T-cell (primary cell): Measurements from ENCODE around the gene PGC. TPM values are rescaled to one million over a fixed set of nuclear protein-coding genes. Genes with fewer than 3 reads are reported as not detected.

Experiments used
- ATAC-seq, 4 experiments: fragments of 200-7000 bp in 3 of 4; fragments of 150-1000 bp in 1 of 4; cut with Tn5 transposase; replicated peaks in 1 of 4; 1 replicate in 3 of 4; 2 replicates in 1 of 4; pipeline ENCODE4 v1.10.0; 2021; ENCODE audit warnings: moderate library complexity in 3 of 4, mild to moderate bottlenecking in 2 of 4, moderate number of reproducible peaks in 1 of 4
- CTCF ChIA-PET, 2 donors: fragments of 300-600 bp; sonication (Branson Sonifier 250); formaldehyde crosslinking; loops; one replicate each; lab custom pipeline; 2022; ENCODE audit warnings: antibody characterized with exemption in 2 of 2; lab: Charles Lee
- POLR2A ChIA-PET, 2 donors: fragments of 300-600 bp; sonication (Branson Sonifier 250); formaldehyde crosslinking; loops; one replicate each; lab custom pipeline; 2022; ENCODE audit warnings: antibody characterized with exemption in 2 of 2; lab: Charles Lee
- DNase-seq, 35 experiments: peaks; one replicate each; pipeline versions ENCODE4 v3.0.0 to v3.0.0-alpha.2; 2013 to 2023
- H3K27ac ChIP-seq: one replicate; pipeline ENCODE4 v1.5.1; 2013; ENCODE audit warnings: low read length
- H3K27me3 ChIP-seq, 2 experiments: replicated peaks in 1 of 2; 1 replicate in 1 of 2; 2 replicates in 1 of 2; pipeline versions ENCODE4 v1.6.1 to v1.7.0; 2013; ENCODE audit warnings: low read length in 1 of 2, mixed read lengths in 1 of 2; ENCODE audit not compliant: control insufficient read depth in 2 of 2, insufficient read depth in 2 of 2; ENCODE audit errors: extremely low read depth in 1 of 2
- H3K36me3 ChIP-seq, 2 donors: 1 replicate in 1 of 2; 2 replicates in 1 of 2; pipeline versions ENCODE4 v1.6.1 to v1.7.0; 2013; ENCODE audit warnings: low read length in 1 of 2; ENCODE audit not compliant: control insufficient read depth in 2 of 2, insufficient read depth in 1 of 2; ENCODE audit errors: extremely low read depth in 1 of 2
- H3K4me1 ChIP-seq, 2 experiments: 1 replicate in 1 of 2; 2 replicates in 1 of 2; pipeline versions ENCODE4 v1.6.1 to v1.7.0; 2013; ENCODE audit warnings: low read length in 2 of 2, mixed read lengths in 1 of 2; ENCODE audit not compliant: insufficient read depth in 2 of 2, control insufficient read depth in 1 of 2; ENCODE audit errors: extremely low read depth in 1 of 2
- H3K4me3 ChIP-seq, 2 donors: 1 replicate in 1 of 2; 2 replicates in 1 of 2; pipeline versions ENCODE4 v1.5.1 to v1.7.0; 2013; ENCODE audit warnings: mild to moderate bottlenecking in 2 of 2, low read length in 1 of 2, moderate library complexity in 1 of 2; ENCODE audit not compliant: control insufficient read depth in 1 of 2; ENCODE audit errors: extremely low read depth in 1 of 2
- H3K9me3 ChIP-seq: 2 replicates; pipeline ENCODE4 v1.7.0; 2013
- H3K27ac Mint-ChIP-seq, 2 donors: one replicate each; pipeline ENCODE4 v1.8.0; 2020 to 2021; ENCODE audit warnings: mild to moderate bottlenecking in 2 of 2, mixed read lengths in 2 of 2
- H3K27me3 Mint-ChIP-seq, 2 donors: one replicate each; pipeline ENCODE4 v1.8.0; 2021 to 2022; ENCODE audit warnings: mixed read lengths in 2 of 2
- H3K36me3 Mint-ChIP-seq: one replicate; pipeline ENCODE4 v1.8.0; 2021; ENCODE audit warnings: mixed read lengths
- H3K4me1 Mint-ChIP-seq, 3 donors: one replicate each; pipeline ENCODE4 v1.8.0; 2020 to 2022; ENCODE audit warnings: mixed read lengths in 3 of 3, mild to moderate bottlenecking in 1 of 3
- H3K4me3 Mint-ChIP-seq, 3 donors: one replicate each; pipeline ENCODE4 v1.8.0; 2020 to 2022; ENCODE audit warnings: mild to moderate bottlenecking in 3 of 3, mixed read lengths in 3 of 3, moderate library complexity in 3 of 3
- H3K9me3 Mint-ChIP-seq, 3 donors: one replicate each; pipeline ENCODE4 v1.8.0; 2020 to 2022; ENCODE audit warnings: mixed read lengths in 3 of 3
- WGBS: methylation state at CpG from one replicate; pipeline ENCODE4 v1.1.5; 2013; ENCODE audit warnings: missing lambda C conversion rate; ENCODE audit not compliant: insufficient coverage; 5-methylcytosine and 5-hydroxymethylcytosine counted together
- total RNA-seq, 35 experiments: library from RNA in 6 of 35; stranded (reverse) in 6 of 35; fragments of 120-200 nt in 1 of 35; gene quantifications; one replicate each; pipeline versions ENCODE4 v1.2.1 to v1.2.4 and lab custom pipeline; 2013 to 2026

The PGC gene
- total RNA-seq, 5 donors from 2014 or later (not counting 1 experiment from before 2014, with no cell fraction given) = 0.58 to 0.86 (median 0.70) TPM; not detected in 2

DNA sequence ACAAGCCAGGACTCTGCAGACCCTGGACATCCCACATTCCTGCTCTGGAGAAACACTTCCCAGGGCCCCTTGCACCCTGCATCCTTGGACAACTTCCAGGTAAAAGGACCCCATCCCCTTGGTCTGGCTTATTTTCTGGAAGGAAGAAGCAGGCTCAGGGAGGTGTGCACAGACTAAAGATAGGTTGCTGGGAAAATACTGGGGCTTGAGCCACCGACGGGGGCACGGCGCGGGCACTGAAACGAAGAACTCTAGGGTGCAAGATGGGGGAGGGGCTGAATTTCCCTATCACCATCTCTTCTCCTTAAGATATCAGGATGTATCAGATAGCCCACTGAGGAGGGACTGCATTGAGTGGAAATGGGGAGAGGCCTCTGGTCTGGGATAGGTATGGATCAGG lies 31.7 kb upstream of the PGC start:
- H3K4me1 Mint-ChIP-seq = peaks cover 14 to 23% (median 16%) of the 10 kb centered on the region in 3 donors
- no CpG with 5 or more reads among the region's 6 CpGs for WGBS
- ATAC-seq (no peak), DNase-seq (no peak)
- Histone ChIP-seq H3K4me1 (peaks cover 8 to 23% of the 10 kb centered on the region in 2 experiments), H3K36me3 (peaks cover 9 to 17% of the 10 kb centered on the region in 2 donors), H3K9me3 (no peaks in the 10 kb centered on the region), H3K27ac (no peak overlapping the region), H3K27me3 (peaks cover 0 to 21% of the 10 kb centered on the region in 2 experiments), H3K4me3 (no peak overlapping the region)
- CTCF ChIA-PET = interaction anchor here (0.6 to 0.9 kb wide), 5 partner anchors 8 to 694 kb away, joined by 3 to 5 read pairs (median 3); partner anchors contain the start of genes BYSL (in 1 of the 2), MED20 (in 1 of the 2) and TOMM6 (in 1 of the 2)
- POLR2A ChIA-PET = no interaction called here
- peak overlapping the region; percentile 77 to 86 (median 85) for H3K4me3 Mint-ChIP-seq
- peak overlapping the region; percentile 66 to 80 for H3K27ac Mint-ChIP-seq
- peaks cover 5% of the 10 kb centered on the region in 2 donors for H3K27me3 Mint-ChIP-seq
- peaks cover 13% of the 10 kb centered on the region for H3K36me3 Mint-ChIP-seq
- no peaks in the 10 kb centered on the region for H3K9me3 Mint-ChIP-seq

DNA sequence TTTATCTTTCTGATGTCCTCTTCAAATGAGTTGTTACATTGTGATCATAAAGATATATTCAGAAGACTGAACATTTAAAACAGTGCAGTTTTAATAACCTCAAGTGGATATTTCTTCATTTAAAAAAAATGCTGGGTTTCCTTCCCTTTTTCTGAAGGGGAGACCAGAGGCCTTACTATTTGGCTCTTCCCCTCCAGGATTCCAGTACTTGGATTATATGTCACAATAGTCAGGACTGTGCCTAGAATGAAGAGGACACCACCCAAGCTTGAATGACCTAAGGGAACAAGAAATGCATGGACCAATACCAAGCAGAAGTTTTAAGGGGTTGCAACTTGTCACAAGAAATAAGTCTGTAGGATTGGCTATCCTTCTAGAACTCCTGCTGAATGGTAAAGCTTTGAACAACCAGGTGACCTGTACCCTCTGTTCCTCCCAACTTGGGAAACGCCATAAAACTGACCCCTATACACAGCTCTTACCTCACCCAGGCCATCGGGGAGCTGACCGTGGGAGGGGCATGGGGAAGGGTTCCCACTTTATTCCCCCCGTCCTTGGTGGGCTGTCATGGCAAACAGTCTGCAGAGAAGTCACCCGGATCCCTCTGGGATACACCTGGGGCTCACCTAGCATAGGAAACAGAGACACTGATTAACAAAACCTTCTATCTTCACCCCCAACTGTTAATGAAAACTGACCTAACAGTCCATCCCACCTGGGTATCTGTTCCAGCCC lies 30.5 kb upstream of the PGC start:
- Histone ChIP-seq H3K4me1 (peaks cover 8 to 23% of the 10 kb centered on the region in 2 experiments), H3K36me3 (peaks cover 13 to 17% of the 10 kb centered on the region in 2 donors), H3K4me3 (no peak overlapping the region), H3K27ac (no peak overlapping the region), H3K9me3 (no peaks in the 10 kb centered on the region), H3K27me3 (peaks cover 0 to 18% of the 10 kb centered on the region in 2 experiments)
- no peak overlapping the region for H3K27ac Mint-ChIP-seq
- ChIA-PET POLR2A (no interaction called here), CTCF (interaction anchor here in 1 of 2 donors (0.6 to 1.8 kb wide), 5 partner anchors 9 to 689 kb away, joined by 3 to 4 read pairs (median 4); partner anchors contain the start of gene TOMM6)
- H3K36me3 Mint-ChIP-seq = peaks cover 13% of the 10 kb centered on the region
- H3K9me3 Mint-ChIP-seq = no peaks in the 10 kb centered on the region
- H3K4me1 Mint-ChIP-seq = peaks cover 14 to 23% (median 16%) of the 10 kb centered on the region in 3 donors
- ATAC-seq (no peak), DNase-seq (no peak)
- no CpG with 5 or more reads among the region's 5 CpGs for WGBS
- H3K4me3 Mint-ChIP-seq = peak overlapping the region in 2 of 3 donors; percentile 21 to 85
- H3K27me3 Mint-ChIP-seq = peaks cover 5% of the 10 kb centered on the region in 2 donors

DNA sequence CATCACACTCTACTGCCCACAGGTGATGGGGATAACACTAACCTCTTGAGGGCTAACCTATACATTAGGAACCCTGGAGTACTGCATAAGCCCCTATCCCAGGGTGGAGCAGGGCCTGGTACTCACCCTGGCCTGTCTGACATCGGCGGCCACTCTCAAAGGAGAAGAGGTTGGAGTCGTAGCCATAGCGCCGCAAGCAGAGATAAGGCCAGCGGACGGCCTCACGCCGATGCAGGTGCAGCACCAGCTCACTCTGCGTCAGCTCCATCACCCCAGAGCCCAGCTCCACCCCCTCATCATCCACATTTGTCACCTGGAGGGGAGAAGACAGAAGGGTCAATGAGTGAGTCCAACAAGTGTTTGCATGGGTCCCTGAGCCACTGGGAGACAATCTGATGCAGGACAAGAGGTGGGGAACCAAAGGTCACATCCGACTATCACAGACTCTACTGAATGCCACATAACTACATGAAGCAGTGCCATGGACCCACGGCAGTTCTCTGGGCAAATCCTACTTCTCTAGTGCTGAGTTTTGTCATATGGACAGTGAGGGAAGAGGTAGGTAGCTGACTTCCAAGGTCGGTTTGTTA lies 28.2 kb upstream of the PGC start:
- no peak overlapping the region for H3K4me3 ChIP-seq
- ChIA-PET POLR2A (no interaction called here), CTCF (interaction anchor here (0.5 to 0.6 kb wide), 2 partner anchors 389 to 395 kb away, joined by 3 to 4 read pairs; no protein-coding TSS in a partner anchor)
- H3K4me1 ChIP-seq = peaks cover 5 to 13% of the 10 kb centered on the region in 2 experiments
- DNase-seq = no peak
- WGBS = 100% methylated on average over 3 of the region's 13 CpGs
- no peak overlapping the region for H3K27ac ChIP-seq
- H3K36me3 Mint-ChIP-seq = peaks cover 24% of the 10 kb centered on the region
- peaks cover 0 to 1% of the 10 kb centered on the region in 2 donors for H3K27me3 Mint-ChIP-seq
- H3K27ac Mint-ChIP-seq = no peak overlapping the region
- H3K4me3 Mint-ChIP-seq = no peak overlapping the region
- no peaks in the 10 kb centered on the region for H3K9me3 ChIP-seq
- H3K4me1 Mint-ChIP-seq = peaks cover 8 to 13% (median 10%) of the 10 kb centered on the region in 3 donors
- no peak for ATAC-seq
- H3K27me3 ChIP-seq = peaks cover 0 to 3% of the 10 kb centered on the region in 2 experiments
- no peaks in the 10 kb centered on the region for H3K9me3 Mint-ChIP-seq
- peaks cover 15 to 34% of the 10 kb centered on the region in 2 donors for H3K36me3 ChIP-seq

DNA sequence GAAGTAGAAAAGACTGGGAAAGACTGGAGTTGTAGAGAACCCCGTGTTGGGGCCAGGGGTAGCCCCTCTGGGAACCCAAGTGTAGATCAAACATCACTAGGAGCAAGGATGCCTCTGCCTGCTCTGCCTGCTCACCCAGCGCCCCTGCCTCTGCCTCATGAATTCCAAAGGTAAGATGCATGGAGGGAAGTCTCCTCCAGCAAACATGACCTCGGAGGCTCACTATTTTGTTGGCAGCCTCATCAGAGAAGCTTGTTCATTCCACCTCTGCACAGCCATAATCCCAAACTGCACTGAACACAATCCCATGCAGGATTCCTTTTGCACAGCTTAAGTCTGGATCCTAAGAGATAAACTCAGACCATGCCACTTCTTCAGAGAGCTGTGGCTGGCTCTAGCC lies 27.6 kb upstream of the PGC start:
- POLR2A ChIA-PET = no interaction called here
- peaks cover 28% of the 10 kb centered on the region for H3K36me3 Mint-ChIP-seq

DNA sequence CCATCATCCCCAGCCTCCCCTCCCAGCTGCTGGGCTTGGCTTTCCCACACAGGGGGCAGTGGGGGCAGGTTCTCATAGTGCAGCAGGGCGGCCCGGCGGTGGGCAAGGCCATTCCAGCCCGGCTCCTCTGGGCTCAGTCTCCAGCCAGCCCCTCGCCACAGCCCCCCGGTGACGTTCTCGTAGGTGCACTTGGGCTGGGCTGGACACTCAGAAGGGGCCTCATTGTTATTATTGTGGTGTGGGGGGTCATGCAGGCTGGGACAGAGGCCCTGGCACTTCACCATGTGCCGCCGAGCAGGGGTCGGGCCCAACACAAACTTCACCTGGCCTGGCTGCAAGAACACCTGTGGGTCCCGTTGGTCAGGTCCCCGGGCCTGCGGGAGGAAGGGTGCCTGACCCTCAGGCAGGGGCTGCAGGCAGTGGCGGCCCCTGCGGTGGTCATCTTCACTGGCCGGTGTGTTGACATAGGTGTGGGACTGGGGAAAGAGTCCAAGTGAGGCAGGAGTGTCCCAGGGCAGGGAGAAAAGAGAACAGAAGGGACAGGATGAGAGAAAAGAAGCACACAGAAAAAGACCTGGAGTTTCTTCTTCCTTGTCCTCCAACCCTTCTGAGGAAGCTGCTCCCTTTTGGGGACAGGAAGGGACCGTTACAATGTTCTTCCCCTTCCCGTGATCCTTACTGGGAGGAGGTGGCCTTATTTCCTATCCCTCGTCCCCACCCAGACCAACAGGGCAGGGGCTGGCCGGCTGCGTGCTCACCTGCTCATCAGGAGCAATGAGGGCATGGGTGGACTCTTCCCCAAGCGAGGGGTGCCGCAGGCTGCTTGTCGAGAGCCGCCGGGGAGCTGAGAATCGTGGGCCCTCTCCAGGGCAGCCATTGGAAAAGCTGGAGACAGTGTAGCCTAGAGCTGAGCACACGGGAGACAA lies 24.1 kb upstream of the PGC start:
- H3K36me3 ChIP-seq = peaks cover 15 to 30% of the 10 kb centered on the region in 2 donors
- DNase-seq = no peak
- peaks cover 28% of the 10 kb centered on the region for H3K36me3 Mint-ChIP-seq
- H3K4me1 Mint-ChIP-seq = peaks cover 0 to 6% (median 3%) of the 10 kb centered on the region in 3 donors
- ATAC-seq = no peak
- H3K27me3 ChIP-seq = no peaks in the 10 kb centered on the region
- H3K4me3 Mint-ChIP-seq = no peak overlapping the region
- H3K9me3 ChIP-seq = no peaks in the 10 kb centered on the region
- H3K27ac ChIP-seq = no peak overlapping the region
- no peaks in the 10 kb centered on the region for H3K27me3 Mint-ChIP-seq
- ChIA-PET POLR2A (no interaction called here), CTCF (no interaction called here)
- peaks cover 0 to 4% of the 10 kb centered on the region in 2 experiments for H3K4me1 ChIP-seq
- H3K9me3 Mint-ChIP-seq = no peaks in the 10 kb centered on the region
- H3K4me3 ChIP-seq = no peak overlapping the region
- 94% methylated on average over 19 of the region's 29 CpGs for WGBS
- H3K27ac Mint-ChIP-seq = no peak overlapping the region

More for the DNA sequence above, 27.6 kb upstream of the PGC start:
- no peak overlapping the region for H3K4me3 Mint-ChIP-seq
- no peak overlapping the region for H3K27ac Mint-ChIP-seq
- no peak overlapping the region for H3K4me3 ChIP-seq
- peaks cover 8 to 10% (median 10%) of the 10 kb centered on the region in 3 donors for H3K4me1 Mint-ChIP-seq
- no peaks in the 10 kb centered on the region for H3K27me3 ChIP-seq
- H3K36me3 ChIP-seq = peaks cover 15 to 34% of the 10 kb centered on the region in 2 donors
- H3K4me1 ChIP-seq = peaks cover 5 to 8% of the 10 kb centered on the region in 2 experiments
- H3K9me3 Mint-ChIP-seq = no peaks in the 10 kb centered on the region
- 60% methylated on average over 1 of the region's 3 CpGs for WGBS
- H3K27me3 Mint-ChIP-seq = no peaks in the 10 kb centered on the region
- no peak for DNase-seq
- H3K27ac ChIP-seq = no peak overlapping the region
- CTCF ChIA-PET = interaction anchor here in 1 of 2 donors (0.6 kb wide), 1 partner anchor 390 kb away, joined by 4 read pairs; no protein-coding TSS in a partner anchor
- no peaks in the 10 kb centered on the region for H3K9me3 ChIP-seq
- ATAC-seq = no peak
